H9 (cell line): Measurements from ENCODE around the gene BICDL2. TPM values are rescaled to one million over a fixed set of nuclear protein-coding genes. Genes with fewer than 3 reads are reported as not detected.

ENCODE experiments used
- DNase-seq: peaks from one replicate; pipeline ENCODE4 v3.0.0-alpha.2; 2017
- H2AFZ ChIP-seq: one replicate; pipeline ENCODE4 v1.6.1; 2013; ENCODE audit warnings: mild to moderate bottlenecking, low read length, control low read depth, moderate library complexity
- H2AK5ac ChIP-seq: 2 replicates; pipeline ENCODE4 v1.6.1; 2013; ENCODE audit warnings: low read length, control low read depth, mixed read lengths; ENCODE audit not compliant: insufficient read length
- H2BK120ac ChIP-seq: one replicate; pipeline ENCODE4 v1.6.1; 2013; ENCODE audit warnings: low read depth, mild to moderate bottlenecking, low read length, control low read depth, inconsistent platforms; ENCODE audit not compliant: poor library complexity, severe bottlenecking
- H2BK12ac ChIP-seq: 2 replicates; pipeline ENCODE4 v1.6.1; 2013; ENCODE audit warnings: low read length, control low read depth, mixed read lengths, low read depth; ENCODE audit not compliant: insufficient read length
- H2BK15ac ChIP-seq: 2 replicates; pipeline ENCODE4 v1.6.1; 2013; ENCODE audit warnings: low read depth, low read length, control low read depth
- H2BK20ac ChIP-seq: one replicate; pipeline ENCODE4 v1.6.1; 2013; ENCODE audit warnings: low read depth, mild to moderate bottlenecking, low read length, control low read depth, inconsistent platforms; ENCODE audit not compliant: poor library complexity, severe bottlenecking
- H2BK5ac ChIP-seq: 2 replicates; pipeline ENCODE4 v1.6.1; 2013; ENCODE audit warnings: low read length, control low read depth, mixed read lengths; ENCODE audit not compliant: insufficient read length
- H3K14ac ChIP-seq: 2 replicates; pipeline ENCODE4 v1.6.1; 2013; ENCODE audit warnings: low read length, control low read depth; ENCODE audit not compliant: insufficient read depth
- H3K18ac ChIP-seq: 2 replicates; pipeline ENCODE4 v1.6.1; 2013; ENCODE audit warnings: low read depth, mild to moderate bottlenecking, mixed read lengths, low read length, control low read depth; ENCODE audit not compliant: insufficient read length
- H3K23ac ChIP-seq: 2 replicates; pipeline ENCODE4 v1.6.1; 2013; ENCODE audit warnings: low read length, control low read depth, mixed read lengths, low read depth; ENCODE audit not compliant: insufficient read length
- H3K23me2 ChIP-seq: 2 replicates; pipeline ENCODE4 v1.6.1; 2013; ENCODE audit warnings: low read depth, mild to moderate bottlenecking, mixed read lengths, low read length, control low read depth; ENCODE audit not compliant: insufficient read length, poor library complexity, severe bottlenecking
- H3K27ac ChIP-seq: 2 replicates; pipeline ENCODE4 v1.5.1; 2013; ENCODE audit warnings: low read length, control low read depth, mixed read lengths, low read depth; ENCODE audit not compliant: insufficient read length
- H3K27me3 ChIP-seq: 2 replicates; pipeline ENCODE4 v1.6.1; 2013; ENCODE audit warnings: low read length, control low read depth, inconsistent platforms; ENCODE audit not compliant: insufficient read depth
- H3K4ac ChIP-seq: 2 replicates; pipeline ENCODE4 v1.6.1; 2013; ENCODE audit warnings: low read depth, mild to moderate bottlenecking, control low read depth, inconsistent platforms, low read length, moderate library complexity
- H3K4me1 ChIP-seq: 2 replicates; pipeline ENCODE4 v1.6.1; 2013; ENCODE audit warnings: low read length, control low read depth, inconsistent platforms; ENCODE audit not compliant: insufficient read depth
- H3K4me2 ChIP-seq: 2 replicates; pipeline ENCODE4 v1.6.1; 2013; ENCODE audit warnings: low read length, control low read depth, mixed read lengths; ENCODE audit not compliant: insufficient read length, insufficient read depth
- H3K56ac ChIP-seq: 2 replicates; pipeline ENCODE4 v1.6.1; 2013; ENCODE audit warnings: low read depth, mild to moderate bottlenecking, mixed read lengths, low read length, control low read depth; ENCODE audit not compliant: insufficient read length
- H3K79me1 ChIP-seq: 2 replicates; pipeline ENCODE4 v1.6.1; 2013; ENCODE audit warnings: low read depth, mild to moderate bottlenecking, moderate library complexity, low read length, control low read depth, inconsistent platforms; ENCODE audit not compliant: insufficient read depth, poor library complexity, severe bottlenecking
- H3K79me2 ChIP-seq: 2 replicates; pipeline ENCODE4 v1.6.1; 2013; ENCODE audit warnings: low read length, control low read depth, inconsistent platforms; ENCODE audit not compliant: insufficient read depth
- H3K9ac ChIP-seq: 2 replicates; pipeline ENCODE4 v1.6.1; 2013; ENCODE audit warnings: low read length, control low read depth, mixed read lengths; ENCODE audit not compliant: insufficient read length; ENCODE audit errors: extremely low read depth
- H3K9me3 ChIP-seq: one replicate; pipeline ENCODE4 v1.6.1; 2013; ENCODE audit warnings: low read depth, low read length, inconsistent platforms; ENCODE audit not compliant: control insufficient read depth
- H3T11ph ChIP-seq: one replicate; pipeline ENCODE4 v1.6.1; 2013; ENCODE audit warnings: mild to moderate bottlenecking, low read length, control low read depth, inconsistent platforms
- H4K20me1 ChIP-seq: one replicate; pipeline ENCODE4 v1.6.1; 2013; ENCODE audit not compliant: control insufficient read depth, insufficient read length, insufficient read depth
- H4K5ac ChIP-seq: 2 replicates; pipeline ENCODE4 v1.6.1; 2013; ENCODE audit warnings: low read depth, mild to moderate bottlenecking, mixed read lengths, low read length, control low read depth; ENCODE audit not compliant: insufficient read length
- H4K8ac ChIP-seq: replicated peaks from 2 replicates; pipeline ENCODE4 v1.6.1; 2013; ENCODE audit warnings: low read length, control low read depth, mixed read lengths, low read depth; ENCODE audit not compliant: insufficient read length
- H4K91ac ChIP-seq: 2 replicates; pipeline ENCODE4 v1.6.1; 2013; ENCODE audit warnings: low read depth, mild to moderate bottlenecking, moderate library complexity, mixed read lengths, low read length, control low read depth; ENCODE audit not compliant: insufficient read length
- H3K27ac Mint-ChIP-seq, 3 experiments: 2 replicates in 2 of 3; 3 replicates in 1 of 3; pipeline ENCODE4 v1.8.0; 2020 to 2021; ENCODE audit warnings: mixed read lengths in 3 of 3, mild to moderate bottlenecking in 1 of 3, moderate library complexity in 1 of 3
- H3K27me3 Mint-ChIP-seq: 2 replicates; pipeline ENCODE4 v1.8.0; 2021; ENCODE audit warnings: low read depth, mild to moderate bottlenecking, moderate library complexity, mixed read lengths
- H3K36me3 Mint-ChIP-seq, 3 experiments: 2 replicates in 2 of 3; 3 replicates in 1 of 3; pipeline ENCODE4 v1.8.0; 2020 to 2021; ENCODE audit warnings: low read depth in 3 of 3, mixed read lengths in 3 of 3; ENCODE audit not compliant: insufficient read depth in 1 of 3
- H3K4me1 Mint-ChIP-seq, 2 experiments: 2 replicates each; pipeline ENCODE4 v1.8.0; 2020; ENCODE audit warnings: mixed read lengths in 2 of 2
- H3K4me3 Mint-ChIP-seq, 2 experiments: 2 replicates in 1 of 2; 3 replicates in 1 of 2; pipeline ENCODE4 v1.8.0; 2020 to 2021; ENCODE audit warnings: mild to moderate bottlenecking in 2 of 2, mixed read lengths in 2 of 2, moderate library complexity in 1 of 2
- H3K9me3 Mint-ChIP-seq, 2 experiments: 2 replicates in 1 of 2; 3 replicates in 1 of 2; pipeline ENCODE4 v1.8.0; 2020; ENCODE audit warnings: mild to moderate bottlenecking in 2 of 2, mixed read lengths in 2 of 2, moderate library complexity in 1 of 2
- CTCF ChIP-seq: fragments of 200-600 bp; sonication (generic); conservative IDR thresholded peaks from 3 replicates; pipeline ENCODE4 v1.8.0; 2021; ENCODE audit warnings: antibody characterized with exemption, mild to moderate bottlenecking
- WGBS: extraction: QIAGEN DNeasy Blood & Tissue Kit; methylation state at CpG from one replicate; pipeline ENCODE4 v1.1.7; 2013; ENCODE audit warnings: missing lambda C conversion rate, low lambda C conversion rate, mixed read lengths; ENCODE audit not compliant: insufficient read length; ENCODE audit errors: extremely low coverage; 5-methylcytosine and 5-hydroxymethylcytosine counted together
- total RNA-seq: library from RNA; stranded (reverse); gene quantifications from 2 replicates; pipeline ENCODE4 v1.2.1, GENCODE V29; 2021

BICDL2 gene
- total RNA-seq, 1 experiment from 2014 or later, result 13.5 TPM

- H2AFZ ChIP-seq, result no peak within 1 kb of the TSS
- peak; percentile 66 for DNase-seq
- H2BK12ac ChIP-seq, result no peak within 1 kb of the TSS
- H3K23ac ChIP-seq, result no peak within 1 kb of the TSS
- H3K9ac ChIP-seq, result peak within 1 kb of the TSS; percentile 88
- H3K79me1 ChIP-seq, result no peaks in the 10 kb centered on the region
- no peak within 1 kb of the TSS for H4K8ac ChIP-seq
- Mint-ChIP-seq H3K9me3 (peaks cover 0 to 3% of the 10 kb centered on the region in 2 experiments; a peak in 2 of 5 replicates), H3K36me3 (peaks cover 5 to 20% (median 20%) of the 10 kb centered on the region in 3 experiments), H3K27me3 (peaks cover 65% of the 10 kb centered on the region), H3K27ac (peak within 1 kb of the TSS in 1 of 3 experiments; percentile 52; a peak in 1 of 7 replicates), H3K4me3 (peak within 1 kb of the TSS; percentile 79 to 91), H3K4me1 (peaks cover 3 to 12% of the 10 kb centered on the region in 2 experiments; a peak in 3 of 4 replicates)
- no peak within 1 kb of the TSS for H2BK20ac ChIP-seq
- no peak within 1 kb of the TSS for H2BK15ac ChIP-seq
- H3K27me3 ChIP-seq, result no peaks in the 10 kb centered on the region
- H2AK5ac ChIP-seq, result no peak within 1 kb of the TSS
- H3K23me2 ChIP-seq, result peaks cover 20% of the 10 kb centered on the region
- H3T11ph ChIP-seq, result no peak within 1 kb of the TSS
- no peak for TF ChIP-seq CTCF
- H3K79me2 ChIP-seq, result no peaks in the 10 kb centered on the region
- no peak within 1 kb of the TSS for H4K5ac ChIP-seq
- peak within 1 kb of the TSS; percentile 87 for H3K4me2 ChIP-seq
- H4K20me1 ChIP-seq, result no peaks in the 10 kb centered on the region
- H3K27ac ChIP-seq, result no peak within 1 kb of the TSS
- H3K14ac ChIP-seq, result peak within 1 kb of the TSS; percentile 78
- H2BK5ac ChIP-seq, result no peak within 1 kb of the TSS
- H3K4ac ChIP-seq, result no peak within 1 kb of the TSS
- no peaks in the 10 kb centered on the region for H3K9me3 ChIP-seq
- no peak within 1 kb of the TSS for H4K91ac ChIP-seq
- H3K56ac ChIP-seq, result no peak within 1 kb of the TSS
- peak within 1 kb of the TSS; percentile 83 for H3K18ac ChIP-seq
- WGBS, result no CpG with 5 or more reads among the region's 86 CpGs
- no peaks in the 10 kb centered on the region for H3K4me1 ChIP-seq
- H2BK120ac ChIP-seq, result no peak within 1 kb of the TSS
These were observed 9.3 kb upstream of the BICDL2 start, which contains the start of gene MMP25 for GRCh38 chr16:3045758-3046640. MMP25 (plus strand) TSS chr16:3046561; CDS start chr16:3046918, 357 bp downstream.
